HG03066 (cell line): ENCODE measurements around the gene TMEM229B.

Experiments
- ATAC-seq: cut with Tn5 transposase; IDR thresholded peaks from one replicate; pipeline ENCODE4 v1.9.1; 2021; ENCODE audit warnings: low read depth; ENCODE audit not compliant: unreplicated experiment

The TMEM229B gene

DNA sequence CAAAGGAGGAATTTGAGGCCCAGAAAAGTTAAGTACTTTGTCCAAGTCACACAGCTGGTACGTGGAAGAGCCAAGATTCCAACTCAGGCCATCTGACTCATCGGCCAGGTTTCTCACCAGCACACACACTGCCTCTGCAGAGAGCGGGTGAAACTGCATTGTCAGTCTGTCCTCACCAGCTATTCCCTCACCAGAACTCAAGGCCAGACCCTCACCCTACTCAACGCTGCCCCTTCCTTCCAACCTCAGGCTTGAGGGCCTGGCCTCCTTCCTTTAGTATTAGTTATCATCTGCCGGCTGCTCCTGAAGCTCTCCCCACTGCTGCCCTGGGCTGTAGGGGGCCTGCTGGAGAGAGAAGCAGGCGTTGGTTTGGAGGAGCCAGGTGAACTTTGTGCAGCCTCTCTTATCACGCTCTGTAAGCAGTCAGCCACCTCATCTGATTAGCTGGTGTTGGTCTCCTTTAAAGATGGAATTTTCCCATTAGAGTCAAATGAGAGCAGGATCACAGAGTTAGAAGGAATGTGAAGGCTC is 60.0 kb downstream of the TMEM229B start:
- ATAC-seq: no peak

DNA sequence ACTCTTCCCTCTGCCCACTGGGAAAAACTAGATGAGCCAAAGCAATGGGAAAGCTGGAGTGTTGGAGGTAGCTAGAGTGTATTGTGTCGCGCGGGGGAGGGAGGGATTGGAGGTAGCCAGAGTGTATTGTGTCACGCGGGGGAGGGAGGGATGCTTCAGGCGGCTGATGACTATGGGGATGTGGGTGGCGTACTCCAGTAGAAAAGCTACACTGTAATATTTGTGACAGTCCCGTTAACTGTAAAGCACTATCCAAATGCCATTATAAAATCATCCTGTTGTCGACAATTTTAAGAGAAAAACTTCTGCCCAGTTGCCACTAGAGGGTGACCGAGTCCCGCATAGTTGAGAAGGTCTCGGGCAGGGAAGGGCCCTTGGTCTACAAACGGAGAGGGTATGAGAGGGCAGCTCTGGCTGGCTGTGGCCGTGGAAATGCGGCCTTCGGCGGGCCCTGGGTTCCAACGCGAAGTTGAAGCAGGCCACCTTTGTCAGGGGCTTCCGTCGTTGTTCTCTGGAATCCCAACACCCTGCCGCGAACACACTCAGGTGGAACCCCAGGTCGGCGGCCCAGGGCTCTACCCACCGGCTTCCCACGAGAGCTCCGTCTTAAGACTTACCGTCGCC is 61.4 kb downstream of the TMEM229B start:
- ATAC-seq: no peak

- no peak for ATAC-seq
These were observed 62.4 kb downstream of the TMEM229B start for GRCh38 chr14:67426161-67426560.

DNA sequence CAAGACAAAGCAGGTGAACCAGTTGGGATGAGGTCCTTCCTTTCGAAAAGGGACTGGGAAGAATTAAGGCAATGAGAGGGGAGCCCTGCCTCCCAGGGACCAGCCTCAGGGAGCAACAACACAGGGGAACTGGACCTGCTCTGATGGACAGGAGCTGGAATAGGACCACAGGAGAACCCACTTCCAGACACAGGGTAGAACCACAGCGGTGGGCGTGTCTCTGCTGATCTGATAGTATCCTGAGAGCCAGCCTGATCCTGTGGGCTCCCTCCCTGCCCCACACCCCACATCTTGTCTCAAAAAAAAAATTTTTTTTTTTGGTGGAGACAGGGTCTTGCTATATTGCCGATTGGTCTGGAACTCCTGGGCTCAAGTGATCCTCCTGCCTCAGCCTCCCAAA is 62.9 kb downstream of the TMEM229B start:
- ATAC-seq: no peak

GRCh38 chr14:67424539-67424938 is 64.0 kb downstream of the TMEM229B start:
- no peak for ATAC-seq

- ATAC-seq: no peak
These were observed 65.1 kb downstream of the TMEM229B start for GRCh38 chr14:67423424-67423823.

DNA sequence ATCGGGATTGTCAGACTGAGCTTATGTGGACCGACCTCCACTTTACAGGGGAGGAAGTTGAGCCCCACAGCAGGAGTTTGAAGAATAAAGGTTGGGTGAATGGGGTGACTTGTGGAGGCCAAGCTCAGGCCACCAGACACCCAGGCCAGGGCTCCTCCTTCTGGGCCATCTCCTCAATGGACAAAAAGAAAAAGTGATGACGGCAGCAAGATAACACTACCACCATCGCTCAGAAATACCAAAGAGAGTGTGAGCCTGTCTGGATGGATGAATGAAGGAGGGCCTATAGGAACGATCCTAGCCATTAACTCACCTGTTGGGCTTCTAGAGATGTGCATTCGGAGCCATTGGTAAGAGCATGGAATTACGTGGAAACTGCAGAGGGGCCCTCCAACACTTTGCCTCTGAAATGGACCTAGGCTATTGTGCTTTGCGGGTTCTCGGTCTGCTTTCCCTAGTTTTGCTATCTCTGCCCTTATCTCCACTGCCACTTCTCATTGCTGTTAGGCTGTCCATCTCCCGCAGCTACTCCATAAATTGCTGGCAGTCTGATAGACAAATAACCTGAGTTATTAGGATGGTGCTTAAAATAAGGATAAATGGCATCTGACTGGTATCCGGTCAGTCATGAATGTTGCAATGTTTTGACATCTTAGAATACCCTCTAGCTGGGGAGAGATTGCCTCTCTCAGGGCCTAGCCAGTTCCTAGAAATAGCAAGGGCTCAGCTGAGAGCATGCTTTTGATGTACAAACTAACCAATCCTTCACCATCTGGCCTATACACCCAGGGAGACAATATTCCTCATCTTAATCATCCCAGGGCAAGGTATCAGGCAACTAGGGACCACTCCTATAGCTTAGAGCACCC is 66.9 kb downstream of the TMEM229B start:
- no peak for ATAC-seq
